Retinal pigment epithelial cell (primary cell): ENCODE measurements around the gene ZP4.

ENCODE experiments used
- DNase-seq: peaks from one replicate; pipeline ENCODE4 v3.0.0-alpha.2; 2010; ENCODE audit warnings: low read depth
- H3K4me3 ChIP-seq: 2 replicates; pipeline ENCODE4 v1.5.1; 2011; ENCODE audit warnings: mild to moderate bottlenecking, low read length, control low read depth, moderate library complexity
- CTCF ChIP-seq: conservative IDR thresholded peaks from 2 replicates; pipeline ENCODE4 v1.5.1; 2011; ENCODE audit warnings: low read depth, low read length, control low read depth, inconsistent platforms

Gene ZP4

GRCh38 chr1:237890822-237891221 lies at the start of gene ZP4:
ZP4 (minus strand) TSS chr1:237890922; CDS start chr1:237890635, 287 bp downstream.
- DNase-seq, result no peak
- H3K4me3 ChIP-seq, result no peak within 1 kb of the TSS
- no peak for TF ChIP-seq CTCF

GRCh38 chr1:237938553-237938952 lies 47.8 kb upstream of the ZP4 start:
- no peak for DNase-seq
- H3K4me3 ChIP-seq, result no peak overlapping the region
- TF ChIP-seq CTCF, result no peak

GRCh38 chr1:237938068-237938467 lies 47.3 kb upstream of the ZP4 start:
- H3K4me3 ChIP-seq, result no peak overlapping the region
- DNase-seq, result no peak
- TF ChIP-seq CTCF, result no peak

- no peak for TF ChIP-seq CTCF
- DNase-seq, result peak; percentile 6
- H3K4me3 ChIP-seq, result no peak overlapping the region
Measured at GRCh38 chr1:237932816-237933215, 42.1 kb upstream of the ZP4 start.

GRCh38 chr1:237931581-237931980 lies 40.9 kb upstream of the ZP4 start:
- no peak overlapping the region for H3K4me3 ChIP-seq
- TF ChIP-seq CTCF, result no peak
- DNase-seq, result no peak

GRCh38 chr1:237927198-237927597 lies 36.5 kb upstream of the ZP4 start:
- TF ChIP-seq CTCF, result no peak
- no peak overlapping the region for H3K4me3 ChIP-seq
- no peak for DNase-seq

GRCh38 chr1:237921306-237921705 lies 30.6 kb upstream of the ZP4 start:
- no peak for TF ChIP-seq CTCF
- H3K4me3 ChIP-seq, result no peak overlapping the region
- DNase-seq, result peak; percentile 10
